ENCODE data around the gene MRPS6.

MRPS6 gene

DNA sequence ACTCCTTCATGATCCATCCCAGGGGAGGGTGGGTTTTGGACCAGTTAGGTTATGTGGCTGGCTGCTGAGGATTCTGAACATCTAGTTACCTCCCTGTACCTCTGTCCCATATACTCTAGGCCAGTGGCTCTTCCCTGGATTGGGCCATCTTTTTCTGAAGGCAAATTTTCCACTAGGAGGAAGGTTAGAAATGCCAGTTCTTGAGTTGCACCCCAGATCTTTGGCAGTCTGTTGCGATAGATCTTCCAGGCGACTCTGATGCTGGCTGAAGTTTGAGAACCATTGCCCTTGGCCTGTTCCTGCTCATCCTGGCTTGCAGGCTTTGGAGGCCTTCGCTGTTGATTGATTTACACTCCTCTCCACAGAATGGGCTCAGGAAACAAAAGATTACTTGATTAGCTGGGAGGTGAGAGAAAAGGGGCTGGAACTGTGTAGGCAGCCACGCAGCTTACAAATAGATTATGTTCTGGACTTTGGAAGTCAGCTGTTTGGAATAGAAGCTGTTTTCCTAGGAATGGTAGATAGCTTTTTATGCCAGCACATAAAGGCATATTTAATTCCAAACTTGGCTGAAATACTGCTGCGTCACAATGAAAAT, 110.1 kb downstream of the MRPS6 start:
- DNase-seq: no peak

DNA sequence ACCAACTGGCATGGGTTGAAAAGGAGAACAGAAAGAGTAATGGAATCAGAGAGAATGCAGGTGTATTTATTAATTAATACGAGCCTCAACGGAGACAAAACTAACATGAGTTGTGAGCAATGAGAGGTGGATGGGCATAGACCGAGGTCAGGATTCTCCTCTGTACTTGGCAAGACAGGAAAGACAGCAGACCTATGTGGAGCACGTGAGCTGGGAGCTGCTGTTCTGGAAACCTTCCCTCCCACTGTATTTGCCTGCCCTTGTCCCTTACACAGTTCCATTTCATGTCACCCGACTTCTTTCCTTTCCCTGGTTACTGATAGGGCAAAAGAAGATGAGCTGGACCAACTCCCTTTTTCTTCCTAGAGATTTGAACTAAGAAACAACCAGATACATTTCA, 110.9 kb downstream of the MRPS6 start:
- no peak for DNase-seq

- DNase-seq: no peak
These were observed 111.8 kb downstream of the MRPS6 start for GRCh38 chr21:34185026-34185750.

- DNase-seq: no peak
These were observed 112.8 kb downstream of the MRPS6 start for GRCh38 chr21:34186109-34186719.

- DNase-seq: no peak
These were observed 114.6 kb downstream of the MRPS6 start for GRCh38 chr21:34187935-34188334.

DNA sequence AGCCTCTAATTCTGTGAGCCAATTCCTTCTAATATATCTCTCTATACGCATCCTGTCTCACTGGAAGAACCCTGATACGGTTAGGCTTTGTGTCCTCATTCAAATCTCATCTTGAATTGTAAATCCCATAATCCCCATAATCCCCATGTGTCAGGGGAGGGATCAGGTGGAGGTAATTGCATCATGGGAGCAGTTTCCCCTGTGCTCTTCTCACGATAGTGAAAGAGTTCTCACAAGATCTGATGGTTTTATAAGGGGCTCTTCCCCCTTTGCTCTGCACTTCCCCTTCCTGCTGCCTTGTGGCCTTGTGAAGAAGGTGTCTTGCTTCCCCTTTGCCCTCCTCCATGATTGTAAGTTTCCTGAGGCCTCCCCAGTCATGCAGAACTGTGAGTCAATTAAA, 116.1 kb downstream of the MRPS6 start:
- no peak for DNase-seq

DNA sequence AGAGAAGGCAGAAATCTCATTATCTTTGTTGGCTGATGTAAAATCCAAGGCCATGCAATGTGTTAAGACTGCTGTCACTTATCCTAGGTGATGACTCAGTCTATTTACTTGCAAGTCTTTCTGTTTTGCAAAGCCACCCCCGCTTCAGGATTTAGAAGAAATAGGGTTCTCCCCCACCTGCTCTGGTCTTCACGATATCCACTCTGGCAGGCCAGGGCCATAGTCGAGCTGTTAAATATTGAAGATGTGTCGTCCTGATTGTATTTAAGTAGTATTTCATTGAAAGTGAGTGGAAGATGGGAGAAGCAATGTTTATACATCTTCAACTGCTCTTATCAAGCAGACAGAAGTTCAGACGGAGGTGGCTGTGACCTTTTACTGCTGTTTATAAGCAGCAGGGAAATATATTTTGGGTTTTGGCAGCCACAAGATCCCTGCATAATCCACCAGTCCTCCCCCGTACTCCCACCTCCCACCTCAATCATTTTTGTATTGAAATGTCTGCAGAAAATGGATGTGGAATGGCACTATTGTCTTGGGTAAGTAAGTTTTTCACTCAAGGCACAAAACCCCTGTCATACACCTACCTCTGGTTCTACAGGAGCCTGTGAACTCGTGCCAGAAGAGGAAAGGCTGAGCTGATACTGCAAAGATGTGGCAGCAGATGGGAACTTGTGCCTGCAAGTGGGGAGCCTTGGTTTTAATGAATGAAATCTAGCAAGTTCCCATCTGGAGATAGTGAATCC, 117.4 kb downstream of the MRPS6 start:
- no peak for DNase-seq

DNA sequence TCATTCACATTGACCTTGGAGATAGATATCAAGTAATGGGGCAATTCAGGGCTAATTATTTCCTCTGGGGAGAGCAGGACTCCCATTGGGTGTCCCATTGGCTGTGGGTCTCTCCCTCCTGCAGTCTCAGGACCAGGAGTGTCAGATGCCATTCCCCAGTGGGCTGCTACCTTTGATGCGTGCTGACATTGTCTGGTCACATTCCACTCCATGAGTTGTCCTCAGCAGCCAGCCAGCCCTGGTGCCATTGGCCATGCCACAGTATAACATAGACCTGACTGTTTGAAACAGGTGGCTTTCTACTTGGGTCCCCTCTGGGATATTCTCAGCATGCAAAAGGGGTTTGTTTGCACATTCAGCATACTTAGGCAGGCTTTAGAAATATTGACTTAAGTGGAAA, 118.5 kb downstream of the MRPS6 start:
- DNase-seq: no peak
